ENCODE results near the gene SOWAHA. TPM values are rescaled to one million over a fixed set of nuclear protein-coding genes. Genes with fewer than 3 reads are reported as not detected.

The SOWAHA gene
- polyA plus RNA-seq (ENCODE audit: insufficient read length) = 4.0 TPM
- long read RNA-seq, donor 1, transcript SOWAHA-201 (1 exons, 3,211 nt) = major isoform, 8 of 8 reads
- long read RNA-seq, donor 1, partial matches to known transcripts = 0 of 8 reads
- long read RNA-seq, donor 1, other reads (novel, unspliced or antisense) = 0 of 8 reads
- long read RNA-seq, donor 2, partial matches to known transcripts = 0 of 2 reads
- long read RNA-seq, donor 2, other reads (novel, unspliced or antisense) = 0 of 2 reads
- long read RNA-seq, donor 3, partial matches to known transcripts = 0 of 3 reads
- long read RNA-seq, donor 3, other reads (novel, unspliced or antisense) = 0 of 3 reads
- long read RNA-seq, donor 4, partial matches to known transcripts = 0 of 1 reads
- long read RNA-seq, donor 4, other reads (novel, unspliced or antisense) = 0 of 1 reads
- long read RNA-seq, donor 5, transcript SOWAHA-201 (1 exons, 3,211 nt) = major isoform, 9 of 9 reads
- long read RNA-seq, donor 5, partial matches to known transcripts = 0 of 9 reads
- long read RNA-seq, donor 5, other reads (novel, unspliced or antisense) = 0 of 9 reads
- long read RNA-seq, donor 6, partial matches to known transcripts = 0 of 3 reads
- long read RNA-seq, donor 6, other reads (novel, unspliced or antisense) = 0 of 3 reads
- long read RNA-seq, donor 7, transcript SOWAHA-201 (1 exons, 3,211 nt) = major isoform, 7 of 7 reads
- long read RNA-seq, donor 7, partial matches to known transcripts = 0 of 7 reads
- long read RNA-seq, donor 7, other reads (novel, unspliced or antisense) = 0 of 7 reads
- long read RNA-seq, donor 8, partial matches to known transcripts = 0 of 2 reads
- long read RNA-seq, donor 8, other reads (novel, unspliced or antisense) = 0 of 2 reads

DNA sequence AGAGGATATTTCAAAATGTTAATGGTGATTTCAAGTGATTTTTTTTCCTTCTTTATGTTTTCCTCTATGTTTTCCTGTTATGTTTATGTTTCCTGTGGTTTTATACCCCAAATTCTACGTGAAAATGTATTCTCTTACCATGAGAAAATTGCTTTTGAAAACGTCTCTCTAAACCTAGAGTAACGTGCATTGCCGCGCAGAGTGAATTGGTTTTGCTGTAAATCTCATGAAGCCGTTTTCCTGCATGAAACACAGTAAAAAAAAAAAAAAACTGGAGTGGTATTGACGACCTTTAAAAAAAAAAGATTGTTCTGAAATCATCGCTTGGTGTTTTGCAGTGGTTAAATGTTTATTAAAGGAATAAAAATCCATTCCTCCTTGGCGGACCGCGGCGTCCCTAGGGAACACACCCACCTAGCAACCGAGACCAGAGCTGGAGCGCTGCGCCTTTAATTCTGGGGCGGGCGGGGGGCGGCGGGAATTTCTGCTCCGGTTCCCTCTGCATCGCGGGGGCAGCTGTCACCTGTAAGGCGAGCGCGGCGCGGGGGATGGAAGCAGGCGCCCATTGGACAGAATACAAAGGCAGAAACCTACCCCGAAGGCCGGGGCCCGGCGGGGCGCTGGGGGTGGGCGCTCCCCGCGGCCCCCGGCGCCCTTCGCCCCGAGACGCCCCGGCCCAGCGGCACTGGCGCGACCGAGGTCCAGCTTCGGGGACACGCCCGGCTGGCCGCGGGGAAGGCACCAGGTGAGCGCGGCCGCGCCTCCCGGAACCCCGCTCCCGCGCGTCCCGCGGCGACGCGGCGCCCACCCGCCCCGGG is at the start of gene SOWAHA:
Gene SOWAHA (plus strand): TSS at position 522 of the 818 bp plus-strand sequence. CDS start 320 bp downstream, outside the sequence.
- DNase-seq = no peak

DNA sequence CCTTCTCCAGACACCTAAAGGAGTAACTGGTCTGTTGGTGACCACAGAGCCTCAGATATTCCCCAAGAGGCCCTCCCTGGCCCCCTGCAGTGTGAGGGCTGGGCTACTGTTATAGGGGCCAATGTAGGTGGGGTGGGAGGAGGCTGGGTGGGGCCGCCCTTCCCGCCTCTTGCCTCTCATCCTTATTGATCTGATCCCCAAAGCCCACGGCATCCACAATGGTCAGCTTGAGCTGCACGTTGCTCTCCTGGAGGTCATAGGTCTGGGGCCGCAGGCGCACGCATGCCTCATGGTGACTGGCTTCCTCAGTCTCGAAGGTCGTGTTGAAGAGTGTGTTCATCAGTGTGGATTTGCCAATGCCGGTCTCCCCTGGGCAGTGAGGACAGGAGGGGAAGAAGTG is 49.1 kb upstream of the SOWAHA start:
- DNase-seq = no peak

DNA sequence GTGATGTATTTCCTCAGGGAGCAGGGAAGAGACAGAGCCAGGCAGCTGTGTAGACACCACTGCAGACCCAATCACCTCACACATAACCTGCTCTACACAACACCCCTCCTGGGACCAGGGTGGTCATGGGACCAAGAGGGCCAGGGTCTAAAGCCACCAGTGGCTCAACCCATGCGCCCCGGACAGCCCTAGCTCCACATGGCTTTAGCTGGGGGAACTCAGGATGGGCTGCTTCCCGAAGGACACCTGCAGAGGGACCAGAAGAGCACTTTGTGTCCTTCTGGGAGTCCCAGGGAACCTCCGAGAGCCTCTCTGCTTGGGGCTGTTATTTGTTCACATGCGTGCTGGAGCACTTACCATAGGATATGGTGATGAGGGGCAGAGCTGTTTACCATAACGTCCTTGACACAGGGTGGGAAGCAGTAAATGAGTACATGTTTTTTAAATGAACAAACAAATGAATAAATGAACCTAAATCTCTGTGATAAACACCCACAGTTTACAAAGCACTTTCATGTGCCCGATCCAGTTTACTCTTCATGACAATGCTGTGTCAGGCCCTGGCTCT is 48.3 kb upstream of the SOWAHA start:
- no peak for DNase-seq

DNA sequence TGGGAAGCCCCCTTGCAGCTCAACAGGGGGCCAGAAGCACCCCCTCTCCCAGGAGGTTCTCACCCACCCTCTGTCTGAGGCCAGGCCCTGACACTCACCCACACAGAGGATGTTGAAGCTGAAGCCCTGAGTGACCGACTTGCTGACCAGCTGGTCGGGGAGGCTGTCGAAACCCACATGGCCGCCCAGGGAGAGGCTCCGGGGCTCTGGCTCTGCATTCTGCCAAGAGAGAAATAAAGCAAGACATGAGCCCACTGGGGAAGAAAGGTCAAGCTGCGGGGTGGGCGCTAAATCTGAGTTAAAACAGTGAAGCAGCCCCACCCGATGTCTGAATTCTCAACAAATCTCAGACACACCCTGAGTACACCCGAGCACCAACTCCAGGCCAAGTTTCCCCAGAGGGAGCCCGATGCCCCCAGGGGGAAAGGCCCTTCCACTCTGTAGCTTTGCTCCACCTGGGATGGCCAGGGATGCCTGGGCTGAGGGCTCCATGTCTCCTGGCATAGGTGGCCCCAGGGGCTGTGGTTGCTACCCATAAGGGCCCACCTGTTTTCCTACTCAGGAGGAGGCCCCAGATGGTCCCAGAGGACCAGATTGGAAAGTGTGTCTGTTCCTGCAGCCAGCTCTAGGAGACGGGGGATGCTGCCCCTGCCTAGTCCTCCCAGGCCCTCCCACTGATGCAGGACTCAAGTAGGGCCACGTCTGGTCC is 47.6 kb upstream of the SOWAHA start:
- DNase-seq = no peak

DNA sequence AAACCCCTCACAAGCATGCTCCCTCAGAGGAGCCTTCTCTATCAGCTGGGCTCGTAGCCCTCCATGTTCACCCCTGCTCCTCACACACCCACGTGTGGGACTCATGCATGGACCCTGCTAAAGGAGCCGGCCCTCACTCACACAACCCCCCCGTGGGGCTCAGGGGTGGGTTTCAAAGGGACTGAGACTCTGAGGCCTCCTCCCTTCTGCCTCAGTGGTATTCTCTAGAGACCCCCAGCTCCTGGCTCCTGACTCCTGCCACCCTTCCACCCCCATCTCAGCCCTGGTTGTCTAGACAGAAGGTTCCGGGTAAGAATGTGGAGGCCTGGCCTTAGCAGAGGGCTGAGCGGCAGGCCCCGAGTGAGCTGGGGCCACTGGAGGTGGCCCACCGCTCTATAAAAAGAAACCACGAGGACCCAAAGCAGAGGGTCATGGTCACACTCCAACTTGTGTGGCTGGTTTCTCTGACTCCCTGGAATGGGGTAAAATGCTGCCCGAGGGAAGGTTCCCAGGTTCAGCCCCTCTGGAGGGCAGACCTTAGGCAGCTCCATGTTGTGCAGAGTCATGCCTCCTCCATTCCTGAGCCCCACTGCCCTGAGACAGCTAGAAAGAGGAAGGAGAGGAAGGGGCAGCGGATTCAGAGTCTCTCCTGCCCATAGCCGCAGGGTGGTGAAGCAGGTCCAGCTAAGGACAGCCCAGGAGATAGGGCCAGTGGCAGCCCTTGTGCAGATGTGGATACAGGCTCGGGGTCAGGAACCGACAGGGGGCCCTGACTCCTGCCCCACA is 46.9 kb upstream of the SOWAHA start:
- DNase-seq = no peak

DNA sequence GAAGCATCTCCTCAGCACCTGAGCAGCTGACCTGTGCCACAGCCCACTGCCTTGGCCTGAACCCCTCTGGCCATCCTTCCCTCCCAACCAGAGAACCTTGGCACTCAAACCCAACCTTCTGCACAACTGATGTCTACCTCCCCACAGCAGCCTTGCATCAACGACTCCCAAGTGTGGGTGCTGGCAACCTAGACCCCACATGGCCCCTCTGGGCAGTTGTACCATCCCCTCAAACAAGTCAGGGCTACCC is 46.4 kb upstream of the SOWAHA start:
- DNase-seq = no peak

DNA sequence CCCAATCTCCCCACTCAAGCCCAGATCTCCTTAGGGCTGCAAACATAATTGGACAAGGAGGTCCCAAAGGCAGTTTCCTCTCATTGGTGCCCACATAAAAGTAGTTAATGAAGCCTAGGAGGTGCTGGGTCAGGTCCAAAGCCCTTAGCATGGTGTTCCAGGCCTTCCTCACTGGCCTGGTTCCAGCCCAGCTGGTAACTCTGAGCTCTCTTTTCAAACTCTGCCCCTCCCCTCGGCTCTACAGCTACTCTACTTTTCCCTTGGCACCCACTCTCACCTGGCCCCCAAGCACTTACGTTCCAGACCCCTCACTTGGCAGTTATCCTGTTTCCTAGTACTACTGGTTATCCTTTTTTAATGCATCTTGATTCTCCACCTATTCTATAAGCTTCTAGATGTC is 46.0 kb upstream of the SOWAHA start:
- no peak for DNase-seq

DNA sequence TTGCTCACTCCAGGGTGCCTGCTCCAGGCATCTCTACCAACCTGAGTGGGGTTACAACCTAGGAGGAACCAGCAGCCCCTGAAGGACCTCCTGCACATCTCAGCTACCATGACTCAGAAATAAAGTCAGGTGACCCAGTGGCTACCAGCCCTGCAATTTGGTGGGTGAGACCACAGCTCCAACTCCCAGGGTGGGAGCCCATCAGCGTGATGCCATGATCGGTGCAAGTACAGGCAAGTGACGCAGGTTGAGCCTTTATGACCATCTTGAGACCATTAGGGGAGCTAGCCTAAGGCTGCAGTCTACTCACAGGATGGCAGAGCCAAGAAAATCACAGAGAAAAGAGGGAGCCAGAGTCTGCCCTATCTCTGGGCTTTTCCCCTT is 44.6 kb upstream of the SOWAHA start:
- no peak for DNase-seq

DNA sequence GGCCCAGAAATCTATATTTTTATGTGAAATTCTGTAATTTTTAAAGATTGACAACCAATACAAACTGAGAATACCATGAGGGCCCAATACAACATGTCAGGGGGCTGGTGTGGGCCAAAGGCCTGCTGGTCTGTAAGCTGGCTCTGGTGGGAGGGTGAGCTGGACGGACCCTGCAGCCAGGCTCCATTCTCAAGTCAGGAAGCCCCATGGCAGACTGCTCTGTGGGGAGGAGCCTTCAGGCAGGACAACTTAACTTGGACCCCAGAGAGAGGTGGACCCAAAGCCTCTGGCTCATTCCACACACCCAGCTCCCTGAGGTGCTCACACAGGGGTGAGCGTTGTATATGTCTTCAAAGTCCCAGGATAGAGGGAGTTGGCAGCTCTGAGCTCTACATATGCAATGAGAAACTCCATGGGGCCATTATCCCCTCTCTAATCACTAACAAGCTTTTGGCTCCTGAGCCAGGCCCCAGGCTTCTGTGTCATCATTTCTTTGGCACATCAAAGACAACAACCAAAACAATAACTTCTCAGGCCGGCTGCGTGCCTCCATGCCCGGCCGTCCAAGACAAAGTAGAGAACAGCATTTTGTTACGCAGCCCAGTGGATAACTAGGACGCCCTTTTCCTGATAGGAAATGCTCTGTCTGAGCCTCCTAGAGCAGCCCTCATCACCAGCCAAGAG is 42.5 kb upstream of the SOWAHA start:
- DNase-seq = no peak

DNA sequence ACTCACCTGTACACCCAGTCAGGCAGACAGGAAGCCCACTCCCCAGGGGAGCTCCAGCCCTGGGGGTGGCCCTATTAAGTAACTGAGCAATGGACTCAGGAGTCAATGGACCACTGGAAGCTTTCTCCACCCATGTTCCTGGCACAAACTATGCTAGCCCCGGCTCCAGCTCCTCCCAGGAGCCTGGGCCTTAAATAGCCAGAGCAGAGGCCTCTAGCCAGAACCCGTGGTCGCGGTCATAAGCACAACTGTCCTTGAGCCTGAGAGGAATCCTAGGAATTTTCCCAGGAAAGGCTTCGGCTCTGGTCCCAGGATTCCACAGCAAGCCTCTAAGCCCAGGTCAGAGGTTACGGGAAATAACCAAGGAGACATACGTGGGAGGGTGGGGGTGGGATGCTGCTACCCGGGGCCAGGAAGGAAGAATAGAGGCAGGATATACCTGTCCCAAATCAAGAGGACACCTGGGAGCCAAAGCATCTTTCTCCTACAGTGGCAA is 41.6 kb upstream of the SOWAHA start:
- DNase-seq = no peak

DNA sequence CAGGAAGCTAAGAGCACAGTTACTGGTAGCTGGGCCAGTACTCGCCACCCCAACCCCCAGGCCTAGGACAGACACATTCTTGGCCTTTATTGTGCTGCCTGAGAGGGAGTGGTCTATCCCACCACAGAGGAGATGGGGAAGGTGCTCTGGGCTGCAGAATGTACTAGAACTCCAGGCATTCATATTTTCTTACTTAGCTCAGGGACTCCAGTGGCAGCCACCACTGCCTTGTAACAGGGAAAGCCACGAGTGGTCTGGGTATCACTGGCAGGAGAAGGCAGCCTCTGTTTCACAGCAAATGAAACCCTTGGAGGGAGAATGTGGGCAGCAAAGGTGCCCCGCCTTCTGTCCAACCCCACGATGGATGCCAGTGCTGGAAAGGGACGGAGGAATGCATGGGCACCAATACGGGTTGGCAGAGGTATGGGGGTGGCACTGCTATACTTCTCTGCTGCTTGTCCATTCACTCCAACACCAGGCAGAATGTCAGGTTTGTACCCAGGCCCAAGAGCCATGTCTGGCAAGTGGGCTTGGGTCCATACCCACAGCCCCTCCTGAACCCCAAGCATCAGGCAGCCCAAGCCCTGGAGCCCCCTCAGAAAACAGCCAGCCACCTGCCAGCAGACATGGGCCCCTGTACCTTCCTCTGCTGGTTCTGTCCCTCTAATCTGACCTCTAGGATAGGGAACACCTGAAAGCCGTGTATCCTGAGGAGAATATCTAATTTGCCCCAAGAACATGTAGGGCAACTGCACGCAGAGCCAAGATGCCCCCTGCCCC is 40.6 kb upstream of the SOWAHA start:
- DNase-seq = no peak

DNA sequence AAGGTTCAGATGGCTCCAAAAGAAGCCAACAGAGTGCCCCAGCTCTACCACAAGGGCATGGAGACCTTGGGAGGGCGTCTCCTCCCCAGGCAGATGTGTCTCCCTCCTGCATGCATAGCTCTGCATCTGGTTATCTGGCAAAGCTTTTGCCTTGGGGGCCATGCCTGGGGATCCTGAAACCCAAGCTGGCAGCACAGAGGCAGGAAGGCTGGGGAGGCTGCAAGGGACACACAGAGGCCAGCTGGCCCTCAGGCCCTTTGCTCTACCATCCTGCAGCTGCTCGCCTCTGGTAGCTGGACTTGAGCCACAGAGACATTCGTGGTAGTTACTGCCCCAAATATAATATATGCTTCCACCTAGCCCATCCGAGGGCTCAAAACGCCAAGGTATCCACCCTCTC is 40.0 kb upstream of the SOWAHA start:
- DNase-seq = no peak

DNA sequence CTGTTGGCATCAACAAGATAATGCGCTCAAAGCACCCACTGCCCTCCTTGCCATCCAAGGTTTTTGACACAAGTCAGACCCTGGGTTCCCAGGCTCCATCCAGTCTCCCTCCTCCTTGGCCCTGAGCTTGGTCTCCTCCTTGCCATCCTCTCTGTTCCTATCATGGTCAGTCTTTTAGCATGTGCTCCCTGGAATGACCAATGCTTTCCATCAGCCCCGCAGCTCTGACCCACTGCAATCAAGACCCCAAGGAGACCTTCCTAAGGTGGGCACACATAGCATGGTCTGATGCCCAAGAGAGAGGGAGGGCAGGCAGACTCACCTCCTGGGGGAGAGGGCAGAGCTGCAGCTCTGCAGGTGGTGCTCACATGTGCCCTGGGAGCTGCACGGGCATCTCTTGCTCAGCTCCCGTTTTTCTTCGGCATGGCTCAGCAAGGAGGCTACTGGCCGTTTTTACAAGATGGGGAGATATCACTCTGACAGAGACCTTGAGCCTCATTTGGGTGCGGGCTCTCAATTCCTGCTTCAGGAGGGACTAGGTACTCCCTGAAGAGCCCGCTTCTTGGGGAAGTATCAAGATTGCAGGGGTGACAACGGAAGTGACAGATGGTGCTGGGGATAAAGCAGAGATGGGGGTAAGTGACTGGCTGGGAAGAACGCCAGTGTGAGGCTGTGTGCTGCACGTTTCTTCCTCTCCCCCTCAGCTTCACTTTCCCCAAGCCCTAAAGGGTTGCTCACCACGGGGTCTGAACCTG is 39.3 kb upstream of the SOWAHA start:
- no peak for DNase-seq

DNA sequence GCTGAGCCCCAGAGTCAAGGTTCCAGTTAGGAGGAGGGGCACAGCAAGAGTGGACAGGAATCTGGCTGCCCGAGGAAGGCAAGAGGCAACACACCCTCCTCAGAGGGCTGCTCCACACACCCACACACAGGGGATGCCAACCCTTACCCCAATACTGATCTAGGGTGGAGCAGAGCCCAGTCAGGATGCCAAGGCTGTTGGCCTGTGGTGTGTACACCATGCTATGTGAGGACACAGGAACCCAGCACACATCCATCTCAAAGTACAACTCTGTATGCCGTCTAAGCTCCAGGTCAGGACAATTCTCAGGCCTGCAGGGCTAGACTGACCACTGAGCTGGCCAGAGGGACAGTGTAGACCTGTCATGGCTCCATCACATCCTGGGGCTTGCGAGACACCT is 38.7 kb upstream of the SOWAHA start:
- DNase-seq = no peak

DNA sequence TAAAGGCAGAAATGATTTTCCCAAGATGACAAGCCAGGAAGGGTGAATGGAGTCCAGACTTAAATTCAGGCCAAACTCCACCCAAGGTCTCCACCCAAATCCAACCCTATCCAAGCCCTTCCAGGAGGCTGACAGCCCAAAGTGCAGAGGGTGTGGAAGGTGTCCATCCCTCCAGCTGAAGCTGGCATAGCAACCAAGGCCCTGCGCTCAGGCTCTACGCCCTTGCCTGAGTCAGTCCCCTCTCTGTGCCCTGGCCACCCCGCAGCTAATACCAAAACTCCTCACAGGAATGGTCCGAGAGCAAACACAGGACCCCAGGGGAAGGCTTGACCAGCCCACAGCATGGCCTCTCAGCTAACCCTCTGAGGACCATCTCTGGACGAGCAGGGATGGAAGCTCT is 38.2 kb upstream of the SOWAHA start:
- no peak for DNase-seq

DNA sequence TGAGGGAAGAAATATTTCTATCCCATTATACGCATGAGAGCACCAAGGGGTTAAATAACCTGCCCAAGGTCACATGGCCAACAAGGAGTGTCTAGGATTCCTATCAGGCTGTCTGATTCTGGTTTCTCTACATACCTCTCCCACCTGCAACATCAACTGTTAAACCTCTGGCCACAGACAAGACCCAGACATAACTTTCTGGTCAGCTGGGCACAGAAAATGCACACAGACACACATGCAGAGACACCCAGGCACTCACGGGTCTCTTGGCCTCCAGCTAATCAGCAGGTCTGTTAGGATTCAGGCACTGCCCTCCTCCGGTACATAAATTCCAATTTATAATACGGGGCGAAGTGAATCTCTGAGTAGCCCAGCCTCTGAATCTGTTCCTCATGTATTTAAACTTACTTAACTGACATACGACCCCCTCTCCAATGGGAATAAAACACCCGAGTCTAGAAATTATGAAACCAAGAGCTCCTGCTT is 37.6 kb upstream of the SOWAHA start:
- no peak for DNase-seq

DNA sequence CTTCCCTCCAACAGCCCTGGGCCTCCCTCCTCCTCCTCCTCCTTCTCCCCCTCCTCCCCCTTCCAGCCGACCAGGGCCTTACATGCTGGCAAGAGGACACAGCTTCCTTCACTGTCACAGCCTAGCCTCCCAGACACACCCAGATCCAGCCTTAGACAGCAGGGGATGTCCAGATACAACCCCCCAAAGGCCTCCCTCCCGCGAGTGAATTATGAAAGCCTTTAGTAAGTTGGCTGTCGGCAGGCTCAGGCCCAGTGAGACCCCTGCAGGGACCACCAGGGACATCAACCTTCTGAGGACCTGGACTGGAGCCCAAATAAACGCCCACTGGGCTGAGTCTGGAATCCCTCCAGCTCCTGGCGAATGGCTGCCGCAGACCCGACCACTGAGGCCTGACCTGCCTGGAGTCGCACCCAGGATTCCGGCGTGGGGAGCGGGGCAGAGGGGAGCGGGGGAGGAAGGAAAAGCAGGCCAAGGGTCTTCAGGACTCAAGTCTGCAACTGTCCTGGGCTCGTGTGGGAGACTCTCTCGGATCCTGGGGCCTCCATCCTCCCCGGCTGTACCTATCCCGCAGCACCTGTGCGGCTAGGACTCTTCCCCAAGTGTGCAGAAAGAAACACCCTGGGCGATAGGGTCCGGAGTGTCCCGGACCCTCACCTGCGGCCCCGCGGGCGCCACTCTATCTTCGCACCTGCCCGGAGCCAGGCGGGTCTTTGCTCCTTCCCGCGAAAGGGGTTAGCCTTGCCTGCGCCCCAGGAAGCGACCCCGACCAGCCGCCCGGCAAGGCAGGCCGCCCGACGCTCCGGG is 36.8 kb upstream of the SOWAHA start:
- DNase-seq = no peak

DNA sequence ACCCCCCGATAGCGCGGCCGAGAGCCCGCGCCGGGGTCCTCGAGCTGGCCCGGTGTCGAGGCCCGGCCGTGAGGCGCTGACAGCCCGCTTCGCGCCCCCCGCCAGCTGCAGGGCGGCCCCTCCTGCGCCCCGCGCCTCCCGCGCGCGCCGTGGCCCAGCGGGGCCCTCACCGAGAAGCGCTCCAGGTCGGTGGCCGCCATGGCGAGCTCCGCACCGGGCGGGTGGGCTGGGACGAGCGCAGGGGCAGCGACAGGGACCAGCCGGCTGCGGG is 36.2 kb upstream of the SOWAHA start:
- DNase-seq = no peak
